Measurements from ENCODE around the gene KAT6B.

KAT6B gene

GRCh38 chr10:75071756-75072155 is 245.4 kb downstream of the KAT6B start:
- Histone ChIP-seq H3K4me3 (no peak overlapping the region), H3K27ac (no peak overlapping the region)
- no peak for DNase-seq (ENCODE audit: low spot score)
- TF ChIP-seq, protein P1, sequence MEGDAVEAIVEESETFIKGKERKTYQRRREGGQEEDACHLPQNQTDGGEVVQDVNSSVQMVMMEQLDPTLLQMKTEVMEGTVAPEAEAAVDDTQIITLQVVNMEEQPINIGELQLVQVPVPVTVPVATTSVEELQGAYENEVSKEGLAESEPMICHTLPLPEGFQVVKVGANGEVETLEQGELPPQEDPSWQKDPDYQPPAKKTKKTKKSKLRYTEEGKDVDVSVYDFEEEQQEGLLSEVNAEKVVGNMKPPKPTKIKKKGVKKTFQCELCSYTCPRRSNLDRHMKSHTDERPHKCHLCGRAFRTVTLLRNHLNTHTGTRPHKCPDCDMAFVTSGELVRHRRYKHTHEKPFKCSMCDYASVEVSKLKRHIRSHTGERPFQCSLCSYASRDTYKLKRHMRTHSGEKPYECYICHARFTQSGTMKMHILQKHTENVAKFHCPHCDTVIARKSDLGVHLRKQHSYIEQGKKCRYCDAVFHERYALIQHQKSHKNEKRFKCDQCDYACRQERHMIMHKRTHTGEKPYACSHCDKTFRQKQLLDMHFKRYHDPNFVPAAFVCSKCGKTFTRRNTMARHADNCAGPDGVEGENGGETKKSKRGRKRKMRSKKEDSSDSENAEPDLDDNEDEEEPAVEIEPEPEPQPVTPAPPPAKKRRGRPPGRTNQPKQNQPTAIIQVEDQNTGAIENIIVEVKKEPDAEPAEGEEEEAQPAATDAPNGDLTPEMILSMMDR (IDR thresholded peaks at IDR 0.05): no peak

DNA sequence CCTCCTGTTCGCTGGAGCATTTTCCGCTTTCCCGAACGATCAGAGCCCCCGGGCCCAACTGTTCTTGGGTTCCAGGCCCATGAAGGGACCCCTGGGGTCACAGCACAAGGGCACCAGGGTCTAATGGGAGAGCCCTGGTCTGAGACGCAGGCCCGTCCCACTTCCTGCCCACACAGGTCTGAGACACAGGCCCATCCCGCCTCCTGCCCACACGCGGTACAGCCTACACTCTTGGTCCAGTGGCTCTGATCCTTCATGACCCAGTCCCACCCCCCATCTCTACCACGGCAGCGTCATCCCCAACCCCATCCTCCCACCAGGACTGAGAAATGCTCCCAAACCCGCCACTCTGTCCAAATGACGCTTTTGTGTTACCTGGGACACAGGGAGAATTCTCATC is 246.3 kb downstream of the KAT6B start:
- Histone ChIP-seq H3K4me3 (no peak overlapping the region), H3K27ac (no peak overlapping the region)
- DNase-seq (ENCODE audit: low spot score): no peak
- TF ChIP-seq, protein P1 (IDR thresholded peaks at IDR 0.05): no peak

DNA sequence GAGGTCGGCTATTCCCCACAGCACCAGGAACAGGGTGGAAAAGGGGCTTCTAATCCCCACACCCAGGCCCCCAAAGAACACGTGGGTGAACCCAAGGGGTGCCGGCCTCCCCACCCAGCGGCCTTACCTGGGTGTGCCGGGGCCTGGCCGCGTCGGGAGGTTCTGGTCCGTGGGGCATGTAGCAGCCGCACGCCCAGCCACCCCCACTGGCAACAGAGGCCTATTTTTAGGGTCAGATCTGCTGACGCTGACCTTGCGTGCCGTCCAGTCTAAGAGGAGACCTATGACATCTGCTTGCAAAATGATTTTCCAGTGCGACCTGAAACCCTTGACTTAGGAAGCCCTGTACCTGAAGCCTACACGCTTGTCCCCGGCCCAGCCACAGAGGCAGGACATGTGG is 247.0 kb downstream of the KAT6B start:
- DNase-seq (ENCODE audit: low spot score): no peak
- Histone ChIP-seq H3K27ac (no peak overlapping the region), H3K4me3 (no peak overlapping the region)
- TF ChIP-seq, protein P1 (IDR thresholded peaks at IDR 0.05): no peak

DNA sequence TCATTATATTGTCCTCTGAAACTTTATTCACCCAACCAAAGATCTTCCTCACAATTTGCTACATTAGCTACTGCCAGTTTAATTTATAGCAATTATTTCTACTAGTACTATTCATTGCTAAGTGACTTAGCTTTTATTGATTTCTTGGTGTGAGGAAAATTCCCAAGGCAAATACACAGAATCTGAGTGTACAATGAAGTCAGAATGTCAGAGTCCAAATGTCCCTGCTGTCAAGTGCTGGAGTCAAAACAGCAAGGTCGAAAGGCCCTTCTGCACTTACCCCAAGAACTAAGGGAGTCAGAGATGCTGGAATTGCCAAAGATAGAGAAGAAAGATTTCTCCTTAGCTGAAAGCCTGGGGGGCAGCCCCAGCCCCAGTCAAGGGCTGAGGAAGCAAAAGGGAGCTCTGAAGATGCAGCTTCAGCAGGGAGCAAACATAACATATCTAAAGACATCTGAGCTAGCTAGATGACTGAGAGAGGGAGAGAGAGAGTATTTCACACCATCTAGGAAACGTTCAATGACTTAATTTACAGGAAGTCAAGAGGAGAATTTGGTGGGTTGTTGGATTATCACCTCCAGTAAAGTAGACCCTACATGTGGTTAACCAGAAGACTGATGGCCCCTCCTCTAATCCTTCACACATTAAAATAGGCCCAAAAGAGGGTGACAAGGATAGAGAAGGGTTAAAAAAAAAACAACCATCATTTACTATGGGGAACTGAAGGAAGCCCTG is 248.5 kb downstream of the KAT6B start:
- TF ChIP-seq, protein P1 (IDR thresholded peaks at IDR 0.05): no peak
- H3K27ac ChIP-seq: no peak overlapping the region
- H3K4me3 ChIP-seq: no peak overlapping the region
- no peak for DNase-seq (ENCODE audit: low spot score)

DNA sequence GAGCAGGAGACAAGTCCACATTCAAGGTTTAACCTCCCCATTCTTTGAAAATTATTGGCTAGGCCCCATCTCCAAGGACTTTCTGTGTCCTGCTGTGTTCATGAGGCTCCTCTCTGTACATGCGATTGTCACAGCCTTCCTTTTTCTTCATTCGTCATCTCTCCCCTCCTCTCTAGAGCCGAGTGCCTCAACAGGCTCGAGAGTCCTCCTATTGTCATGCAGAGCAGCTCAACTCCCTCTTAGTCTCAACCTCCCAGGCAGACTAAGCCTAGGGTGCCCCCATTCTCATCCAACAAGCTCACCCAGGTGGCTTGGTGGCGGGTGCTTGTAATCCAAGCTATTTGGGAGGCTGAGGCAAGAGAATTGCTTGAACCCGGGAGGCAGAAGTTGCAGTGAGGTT is 249.9 kb downstream of the KAT6B start:
- TF ChIP-seq, protein P1 (IDR thresholded peaks at IDR 0.05): no peak
- Histone ChIP-seq H3K27ac (no peak overlapping the region), H3K4me3 (no peak overlapping the region)
- DNase-seq (ENCODE audit: low spot score): no peak

DNA sequence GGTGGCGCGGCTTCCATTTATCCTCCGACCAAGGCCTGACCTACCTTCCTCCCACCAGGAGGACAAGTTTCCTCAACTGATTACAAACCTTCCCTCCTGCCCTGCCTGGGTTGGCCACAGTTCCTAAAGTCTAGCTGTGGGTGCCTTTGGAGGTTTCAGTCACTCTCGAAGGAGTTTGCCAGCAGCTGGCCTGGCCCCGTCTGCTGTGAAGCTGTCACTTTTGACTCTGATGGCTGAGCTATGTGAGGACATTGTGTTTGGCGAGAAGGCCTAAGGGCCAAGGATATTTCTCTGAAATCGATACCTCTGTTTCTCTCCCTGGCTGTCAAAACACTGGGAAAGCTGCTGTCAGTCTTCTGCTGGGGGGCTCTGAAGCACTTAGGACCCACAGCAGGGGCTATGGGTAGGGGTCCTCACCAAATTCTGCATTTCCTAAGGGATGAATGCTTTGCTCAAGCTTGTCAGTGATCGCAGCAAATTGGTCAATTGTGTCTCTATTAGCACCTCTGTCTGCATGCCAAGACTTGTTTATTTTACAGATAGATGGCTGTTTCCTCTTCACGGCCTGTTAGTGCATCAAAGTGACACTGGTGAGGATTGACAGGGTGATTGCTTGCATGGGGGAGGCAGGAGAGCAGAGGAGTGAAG is 253.2 kb downstream of the KAT6B start:
- Histone ChIP-seq H3K4me3 (no peak overlapping the region), H3K27ac (no peak overlapping the region)
- DNase-seq (ENCODE audit: low spot score): no peak
- TF ChIP-seq, protein P1 (IDR thresholded peaks at IDR 0.05): no peak

- Histone ChIP-seq H3K4me3 (no peak overlapping the region), H3K27ac (no peak overlapping the region)
- TF ChIP-seq, protein P1 (IDR thresholded peaks at IDR 0.05): no peak
- no peak for DNase-seq (ENCODE audit: low spot score)
Measured at GRCh38 chr10:75080554-75080953, 254.2 kb downstream of the KAT6B start.

Measured in coronary artery (tissue), 2 donors.